Hindlimb muscle (tissue), 1 donor: ENCODE results near the gene PDZD2. TPM values are rescaled to one million over a fixed set of nuclear protein-coding genes. Genes with fewer than 3 reads are reported as not detected.
"Not testable (repeated sequence)": the region's sequence is repeated elsewhere in the genome, so short reads cannot be mapped to it uniquely, and the experiment has no call there.

ENCODE experiments used
- DNase-seq: peaks from one replicate; pipeline ENCODE4 v3.0.0-alpha.2; 2013
- polyA plus RNA-seq: library from polyadenylated mRNA; unstranded; fragments of 120-200 nt; gene quantifications from one replicate; pipeline ENCODE4 v1.2.1, GENCODE V29; 2013; ENCODE audit not compliant: insufficient read length

The PDZD2 gene
- polyA plus RNA-seq, 1 donor = 6.1 TPM

GRCh38 chr5:31692561-31693221 lies 53.8 kb downstream of the PDZD2 start:
- peak; percentile 81 for DNase-seq

- DNase-seq = no peak
Observed at GRCh38 chr5:31698673-31699072, 59.7 kb downstream of the PDZD2 start.

- DNase-seq = no peak
Observed at GRCh38 chr5:31701642-31702299, 62.8 kb downstream of the PDZD2 start.

- peak; percentile 41 for DNase-seq
Observed at GRCh38 chr5:31702712-31703111, 63.8 kb downstream of the PDZD2 start.

- DNase-seq = no peak
Observed at GRCh38 chr5:31703757-31704156, 64.8 kb downstream of the PDZD2 start.

- no peak for DNase-seq
Observed at GRCh38 chr5:31706186-31706585, 67.3 kb downstream of the PDZD2 start.

- DNase-seq = no peak
Observed at GRCh38 chr5:31707329-31707728, 68.4 kb downstream of the PDZD2 start.

- DNase-seq = no peak
Observed at GRCh38 chr5:31708089-31708488, 69.2 kb downstream of the PDZD2 start.

- DNase-seq = no peak
Observed at GRCh38 chr5:31711363-31711762, 72.4 kb downstream of the PDZD2 start.

- DNase-seq = no peak
Observed at GRCh38 chr5:31711935-31712592, 73.1 kb downstream of the PDZD2 start.

GRCh38 chr5:31717561-31717960 lies 78.6 kb downstream of the PDZD2 start:
- peak; percentile 20 for DNase-seq

GRCh38 chr5:31720004-31720403 lies 81.1 kb downstream of the PDZD2 start:
- no peak for DNase-seq

- DNase-seq = no peak
Observed at GRCh38 chr5:31720811-31721345, 81.9 kb downstream of the PDZD2 start.

- no peak for DNase-seq
Observed at GRCh38 chr5:31722111-31722510, 83.2 kb downstream of the PDZD2 start.

- DNase-seq = no peak
Observed at GRCh38 chr5:31725996-31726395, 87.1 kb downstream of the PDZD2 start.

- DNase-seq = no peak
Observed at GRCh38 chr5:31726952-31727351, 88.0 kb downstream of the PDZD2 start.

GRCh38 chr5:31728039-31728438 lies 89.1 kb downstream of the PDZD2 start:
- no peak for DNase-seq

GRCh38 chr5:31728806-31729205 lies 89.9 kb downstream of the PDZD2 start:
- DNase-seq = not testable (repeated sequence)

GRCh38 chr5:31730139-31730538 lies 91.2 kb downstream of the PDZD2 start:
- DNase-seq = no peak

- no peak for DNase-seq
Observed at GRCh38 chr5:31731016-31731415, 92.1 kb downstream of the PDZD2 start.

GRCh38 chr5:31731710-31732301 lies 92.9 kb downstream of the PDZD2 start:
- DNase-seq = no peak

GRCh38 chr5:31732821-31733220 lies 93.9 kb downstream of the PDZD2 start:
- not testable (repeated sequence) for DNase-seq

GRCh38 chr5:31733371-31733770 lies 94.4 kb downstream of the PDZD2 start:
- no peak for DNase-seq
